T-helper 1 cell (primary cell): ENCODE data around the gene PIK3AP1.

Source experiments
- DNase-seq, 5 donors: peaks; one replicate each; pipeline ENCODE4 v3.0.0-alpha.2; 2012 to 2020

PIK3AP1 gene

DNA sequence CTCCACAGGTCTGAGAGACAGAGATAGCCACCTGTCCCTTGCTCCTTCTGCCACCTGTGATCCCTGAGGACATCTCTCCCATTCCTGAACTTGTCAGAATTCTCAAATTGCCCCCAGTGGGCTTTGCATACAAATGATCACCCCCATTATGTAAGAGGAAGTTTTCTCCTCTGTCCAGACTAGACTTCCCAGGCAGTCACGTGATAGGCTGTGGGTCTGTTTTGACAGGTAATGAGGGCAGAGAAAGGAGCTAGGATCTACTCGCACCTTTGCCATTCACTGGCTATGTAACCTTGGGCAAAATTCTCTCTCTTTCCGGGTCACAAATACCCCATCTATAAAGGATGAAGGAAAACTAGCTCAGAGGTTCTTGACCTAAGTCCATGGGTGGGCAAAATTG is 112.1 kb downstream of the PIK3AP1 start:
- no peak for DNase-seq

DNA sequence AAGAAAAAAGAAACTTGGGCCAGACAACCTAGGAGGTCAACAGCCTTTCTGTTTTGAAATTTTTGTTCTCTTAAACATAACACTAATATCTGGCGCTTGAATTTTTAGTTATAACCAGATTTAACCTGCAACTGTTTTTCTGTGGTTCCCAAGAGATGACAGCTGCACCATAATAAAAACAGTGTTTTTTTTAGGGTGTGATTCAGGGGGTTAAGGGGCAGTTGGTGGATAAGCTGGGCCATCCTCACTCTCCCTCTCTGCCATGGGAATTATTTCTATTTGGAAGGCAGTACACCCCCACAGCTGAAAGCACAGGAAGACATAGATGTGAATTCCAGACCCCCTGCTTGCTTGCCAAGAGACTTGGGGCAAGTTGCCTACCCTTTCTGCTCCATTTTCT is 113.4 kb downstream of the PIK3AP1 start:
- DNase-seq, result no peak

DNA sequence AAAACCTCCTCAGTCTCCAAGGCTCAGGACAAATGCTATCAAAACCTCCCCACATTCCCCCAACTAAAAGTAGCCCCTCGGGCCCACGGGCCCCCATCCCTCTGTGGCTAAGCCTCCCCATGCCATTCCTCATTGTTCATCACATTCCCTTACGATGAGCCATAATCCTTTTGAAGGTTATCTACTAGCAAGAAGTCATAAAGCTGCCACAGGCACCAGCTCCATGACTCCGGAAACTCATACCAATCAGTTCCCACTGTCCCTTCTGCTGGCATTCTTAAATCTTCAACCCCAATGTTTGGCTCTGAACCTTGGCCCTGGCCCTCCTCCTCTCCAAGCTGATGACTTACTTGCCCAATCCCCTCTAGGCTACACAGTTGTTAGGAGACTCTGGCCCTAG is 114.1 kb downstream of the PIK3AP1 start:
- no peak for DNase-seq

DNA sequence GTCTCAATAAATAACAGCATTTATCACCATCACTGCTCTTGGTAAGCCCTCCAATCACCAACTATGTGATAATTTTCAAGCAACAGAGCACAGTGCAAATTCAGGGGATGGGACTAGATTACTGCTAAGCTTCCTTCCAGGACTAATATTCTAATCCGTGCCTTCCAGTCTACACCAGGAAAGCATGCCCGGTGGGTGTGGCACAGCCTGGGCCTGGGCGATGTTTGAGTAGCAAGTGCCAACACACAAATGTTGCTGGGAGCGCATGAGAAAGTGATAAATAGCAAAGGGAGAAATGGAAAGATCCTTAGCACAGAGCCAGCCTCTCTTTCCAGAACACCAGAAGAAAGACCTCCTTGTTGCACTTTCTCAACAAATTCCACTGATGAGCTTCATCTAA is 120.0 kb downstream of the PIK3AP1 start:
- no peak for DNase-seq

DNA sequence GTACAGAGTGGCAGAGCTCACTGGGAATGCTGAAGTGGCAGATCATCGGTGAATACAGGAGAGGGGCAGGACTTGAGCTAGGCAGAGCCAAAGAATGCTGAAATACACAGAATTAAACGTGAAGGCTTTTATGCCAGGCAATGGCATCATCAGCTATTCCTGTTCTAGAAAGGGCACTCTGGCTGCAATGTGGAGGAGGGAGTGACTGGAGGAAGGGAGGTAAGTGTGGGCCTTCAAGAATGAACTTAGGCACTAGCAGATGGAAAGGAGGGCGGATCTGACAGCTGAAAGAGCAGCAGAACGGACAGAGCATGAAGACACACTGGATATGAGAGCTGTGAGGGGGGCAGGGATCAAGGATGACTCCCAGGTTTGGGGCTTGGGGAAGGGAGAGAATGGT is 121.5 kb downstream of the PIK3AP1 start:
- no peak for DNase-seq

DNA sequence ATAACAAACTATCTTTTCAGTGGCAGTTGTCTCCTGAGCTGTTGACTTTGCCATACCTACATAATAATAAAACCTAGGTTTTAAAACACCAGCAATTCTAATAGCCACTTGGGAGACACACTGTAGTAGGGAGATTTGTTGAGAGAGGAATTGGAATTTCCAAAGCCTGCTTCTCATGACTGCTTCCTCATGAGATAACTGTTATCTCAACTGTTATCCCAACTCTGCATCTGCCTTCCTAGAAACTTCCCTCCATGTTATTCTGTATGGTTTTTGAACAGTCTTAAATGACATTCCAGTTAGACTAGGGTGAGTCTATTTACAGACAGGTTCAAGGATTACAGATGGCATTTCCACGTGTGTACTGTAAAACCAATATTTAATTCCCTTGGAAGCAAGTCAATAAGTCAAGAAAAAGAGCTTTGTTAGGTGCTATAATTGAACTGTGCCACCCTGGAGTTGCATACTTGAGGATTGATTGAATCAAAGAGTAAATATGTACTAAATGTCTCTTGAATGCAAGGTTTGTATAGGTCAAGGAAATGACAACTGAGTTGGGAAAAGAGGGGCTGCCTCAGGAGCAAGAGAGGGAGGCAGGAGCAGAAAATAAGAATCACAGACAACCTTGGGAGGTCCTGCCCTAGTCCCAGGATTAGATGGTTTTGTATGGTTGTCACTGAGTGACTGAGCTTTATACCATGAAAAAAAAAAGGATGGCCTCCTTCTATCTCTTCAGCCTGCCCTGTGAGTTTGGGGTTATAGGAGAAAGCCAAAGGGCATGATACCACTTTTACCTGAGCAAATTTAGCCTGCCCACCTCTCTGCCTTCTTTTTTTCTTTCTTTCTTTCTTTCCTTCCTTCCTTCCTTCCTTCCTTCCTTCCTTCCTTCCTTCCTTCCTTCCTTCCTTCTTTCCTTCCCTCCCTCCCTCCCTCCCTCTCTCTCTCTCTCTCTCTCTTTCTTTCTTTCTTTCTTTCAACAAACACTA is 123.6 kb downstream of the PIK3AP1 start:
- no peak for DNase-seq

DNA sequence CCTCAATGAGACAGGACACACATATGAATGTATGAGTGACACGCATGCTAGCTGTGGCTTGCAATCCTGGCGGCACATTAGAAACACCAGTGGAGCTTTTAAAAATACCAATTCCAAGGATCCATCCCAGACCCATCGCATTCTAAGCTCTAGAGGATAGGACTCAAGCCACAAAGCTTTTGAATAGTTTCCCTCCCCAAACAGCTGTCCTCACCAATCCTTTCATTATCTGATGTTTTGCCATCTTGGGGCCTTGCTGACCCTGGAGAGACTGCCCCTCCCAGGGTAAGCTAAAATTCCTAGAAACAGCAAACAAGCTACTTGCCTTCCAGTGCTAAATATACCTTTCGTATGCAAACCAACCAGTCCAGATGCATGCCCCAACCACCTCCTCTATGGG is 124.6 kb downstream of the PIK3AP1 start:
- no peak for DNase-seq

DNA sequence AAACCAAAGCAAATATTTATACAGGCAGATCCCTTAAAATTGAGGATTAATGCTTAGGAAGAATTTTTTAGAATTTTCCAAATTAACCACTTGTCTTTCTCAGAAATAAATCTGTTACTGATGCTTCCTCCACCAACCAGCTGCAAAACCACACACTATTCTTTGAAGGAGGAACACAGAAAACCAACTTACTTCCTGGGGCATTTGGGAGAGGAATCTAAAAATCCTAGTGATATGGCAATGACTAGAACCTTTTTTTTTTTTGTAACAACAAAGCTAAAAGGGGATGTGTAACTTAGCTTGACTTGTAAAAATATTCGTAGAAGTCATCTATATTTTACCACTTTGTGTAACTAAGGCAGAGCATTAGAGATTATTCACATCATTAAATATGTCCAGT is 128.4 kb downstream of the PIK3AP1 start:
- DNase-seq, result no peak

DNA sequence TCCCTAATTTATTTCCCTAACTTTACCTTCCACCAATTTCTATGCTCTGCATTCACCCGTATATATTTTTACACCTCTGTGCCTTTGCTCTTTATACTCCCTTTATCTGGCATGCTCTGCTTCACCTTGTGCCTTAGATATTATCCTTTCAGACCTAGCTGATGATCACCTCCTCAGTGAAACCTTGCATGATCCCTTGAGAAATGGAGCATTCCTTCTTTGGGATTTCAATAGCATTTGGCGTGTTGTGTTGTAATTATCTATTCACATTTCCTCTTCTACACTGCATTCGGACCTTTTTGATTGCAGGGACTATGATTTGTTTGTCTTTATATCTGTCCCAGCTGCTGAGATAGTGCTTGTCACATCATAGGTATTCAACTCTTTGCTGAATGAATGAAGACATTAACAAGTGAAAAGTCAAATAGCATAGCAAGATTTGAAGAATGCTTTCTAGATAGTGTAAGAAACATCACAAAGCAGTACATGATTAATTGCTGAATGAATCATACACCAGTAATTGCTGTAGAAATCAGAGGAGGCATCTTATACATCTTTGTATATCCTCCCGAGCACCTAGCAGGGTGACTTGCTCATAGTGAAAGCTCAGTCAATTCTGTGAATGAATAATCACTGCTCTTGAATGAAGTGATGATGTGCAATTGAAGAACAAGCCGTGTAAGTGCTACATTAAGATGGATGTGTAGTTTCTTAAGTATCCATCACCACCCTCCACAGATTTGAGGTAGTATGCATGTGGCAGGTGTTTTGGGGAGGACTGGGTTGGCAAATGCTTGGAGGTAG is 131.5 kb downstream of the PIK3AP1 start:
- DNase-seq, result peak in 1 of 5 donors; percentile 88

DNA sequence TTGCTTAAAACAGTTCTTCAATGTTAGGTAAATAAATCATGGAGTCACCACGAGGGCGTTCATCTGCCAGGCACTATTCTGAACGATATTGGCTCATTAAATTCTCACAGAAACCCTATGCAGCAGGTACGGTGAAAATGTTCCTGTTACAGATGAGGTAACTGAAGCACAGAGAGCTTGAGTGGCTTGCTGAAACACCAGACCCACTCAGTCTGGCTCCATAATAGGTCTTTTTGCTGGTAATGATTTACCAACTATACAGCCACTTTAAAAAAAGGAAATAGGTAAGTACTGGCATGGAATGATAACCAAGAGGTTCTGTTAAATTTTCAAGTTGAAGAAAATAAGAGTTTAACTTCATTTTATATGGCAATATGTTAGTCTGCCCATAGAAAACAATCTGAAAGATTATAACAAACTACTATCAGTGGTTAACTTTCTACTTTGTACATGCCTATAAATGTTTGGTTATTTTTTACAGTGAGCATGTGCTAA is 132.2 kb downstream of the PIK3AP1 start:
- DNase-seq, result peak in 1 of 5 donors; percentile 6

DNA sequence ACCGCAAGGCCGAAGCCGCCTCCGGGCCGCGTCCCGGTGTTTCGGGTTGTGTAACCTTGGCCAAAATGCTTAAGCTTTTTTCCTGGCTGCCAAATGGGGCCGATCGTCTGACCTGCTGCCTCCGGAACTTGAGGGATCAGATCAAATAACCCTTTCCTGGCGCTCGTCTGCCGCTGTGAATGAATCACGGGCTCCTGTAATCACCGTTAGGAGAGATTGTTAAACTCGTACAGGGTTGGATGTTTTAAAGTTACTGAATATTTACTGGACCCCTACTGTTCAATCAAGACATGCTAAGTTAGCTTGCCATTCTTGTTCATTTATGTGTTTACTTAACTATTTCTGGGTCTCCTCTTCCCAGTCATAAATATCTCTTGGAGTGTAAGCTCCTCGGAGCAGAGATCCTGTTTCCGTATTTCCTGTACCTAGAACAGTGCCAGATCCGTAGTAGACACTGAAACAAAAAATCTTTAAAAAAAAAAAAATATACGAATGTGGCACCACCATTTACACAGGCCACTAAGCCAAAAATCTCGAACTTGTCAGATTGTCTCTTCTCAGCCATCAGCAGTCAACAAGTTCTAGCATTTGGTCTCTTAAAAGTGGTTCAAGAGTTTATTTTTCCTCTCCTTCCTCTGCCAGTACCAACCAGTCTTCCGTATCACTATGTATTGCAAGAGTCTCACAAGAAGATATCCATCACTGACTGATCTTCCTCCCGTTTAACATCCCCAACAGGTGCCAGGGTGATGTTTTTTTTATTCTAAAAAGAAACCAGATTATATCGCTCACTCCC is 132.9 kb downstream of the PIK3AP1 start:
- peak in 2 of 5 donors; percentile 48 to 52 for DNase-seq

DNA sequence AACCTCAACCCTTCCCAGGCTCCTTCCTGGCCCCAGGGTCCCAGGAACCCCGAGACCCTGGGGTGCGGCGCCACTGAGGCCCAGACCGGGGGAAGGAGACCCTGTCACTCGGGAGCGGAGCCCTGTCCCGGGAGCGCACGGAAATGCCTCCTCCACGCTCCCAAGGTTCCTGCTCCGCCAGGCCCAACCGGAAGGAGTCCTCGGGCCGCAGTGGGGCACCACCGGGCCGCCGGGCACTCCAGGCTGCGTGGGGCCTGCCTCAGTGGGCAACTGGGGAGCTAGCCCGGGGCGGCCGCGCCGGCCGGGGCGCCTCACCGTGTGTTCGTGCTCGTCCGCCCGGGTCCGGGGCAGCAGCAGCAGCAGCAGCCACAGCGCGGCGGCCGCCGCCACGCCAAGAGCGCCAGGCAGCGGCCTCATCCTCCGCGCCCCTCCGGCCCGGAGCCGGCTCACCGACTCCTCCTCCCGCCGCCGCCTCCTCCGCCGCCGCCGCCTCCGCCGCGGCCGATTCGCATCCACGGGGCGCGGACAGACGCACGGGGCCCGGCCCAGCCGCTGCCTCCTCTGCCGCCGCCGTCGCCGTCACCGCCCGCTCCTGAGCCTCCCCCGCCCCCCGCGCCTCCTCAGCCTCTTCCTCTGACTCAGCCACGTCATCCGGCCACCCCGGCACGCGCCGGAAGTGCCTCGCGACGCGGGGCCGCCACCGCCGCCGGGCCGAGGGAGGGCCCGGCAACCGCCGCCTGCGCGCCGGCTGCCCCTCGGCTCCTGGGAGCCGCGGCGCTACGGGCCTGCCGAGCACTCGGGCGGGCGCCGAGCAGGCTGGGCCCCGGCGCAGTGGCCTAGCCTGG is 133.7 kb downstream of the PIK3AP1 start, which contains the start of gene TM9SF3:
Gene TM9SF3 (minus strand): TSS at position 594 of the 845 bp plus-strand sequence. CDS start 177 bp downstream, at position 417.
- DNase-seq, result peak; percentile 88 to 94 (median 91)

DNA sequence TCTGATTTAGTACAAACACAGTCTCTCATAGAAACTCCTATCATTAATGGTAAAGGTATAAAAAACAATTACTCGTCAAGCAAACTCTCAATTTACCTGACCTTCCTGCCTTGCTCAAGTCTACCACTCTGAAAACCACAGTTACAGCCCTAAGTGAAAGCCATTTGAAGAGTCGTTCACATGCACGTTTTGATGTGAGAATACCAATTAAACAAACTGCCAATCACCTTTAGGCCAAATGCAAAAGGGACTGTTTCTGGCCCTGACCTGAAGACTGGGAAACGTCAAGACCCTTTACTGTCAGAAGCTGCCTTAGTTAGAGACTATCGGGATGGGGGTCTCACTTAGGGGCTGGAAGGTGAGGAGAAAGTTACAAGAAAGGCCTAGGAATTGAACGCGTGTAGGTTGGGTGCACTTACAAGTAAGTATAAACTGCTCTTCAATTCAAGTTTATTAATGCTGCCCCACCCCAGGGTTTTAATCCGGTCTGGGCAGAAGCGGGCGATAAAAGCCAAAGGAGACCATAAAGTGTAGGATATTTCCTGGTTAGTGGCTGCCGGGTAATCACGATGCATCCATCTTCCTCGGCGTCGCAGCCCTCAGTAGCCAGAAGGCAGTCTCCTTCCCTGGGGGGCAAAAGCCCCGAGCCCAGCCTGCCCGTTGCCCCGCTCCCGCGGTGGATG is 134.4 kb downstream of the PIK3AP1 start:
- peak in 3 of 5 donors; percentile 19 to 40 (median 20) for DNase-seq

DNA sequence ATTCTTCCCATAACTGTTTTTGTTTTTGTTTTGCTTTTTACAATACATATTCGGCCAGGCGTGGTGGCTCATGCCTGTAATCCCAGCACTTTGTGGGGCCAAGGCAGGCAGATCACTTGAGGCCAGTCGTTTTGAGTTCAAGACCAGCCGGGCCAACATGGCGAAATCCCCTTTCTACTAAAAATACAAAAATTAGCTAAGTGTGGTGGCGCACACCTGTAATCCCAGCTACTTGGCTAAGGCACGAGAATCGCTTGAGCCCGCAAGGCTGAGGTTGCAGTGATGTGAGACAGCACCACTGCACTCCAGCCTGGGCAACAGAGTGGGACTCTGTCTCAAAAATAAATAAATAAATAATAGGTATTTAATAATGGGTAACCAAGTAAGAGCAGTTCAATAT is 135.8 kb downstream of the PIK3AP1 start:
- DNase-seq, result no peak

DNA sequence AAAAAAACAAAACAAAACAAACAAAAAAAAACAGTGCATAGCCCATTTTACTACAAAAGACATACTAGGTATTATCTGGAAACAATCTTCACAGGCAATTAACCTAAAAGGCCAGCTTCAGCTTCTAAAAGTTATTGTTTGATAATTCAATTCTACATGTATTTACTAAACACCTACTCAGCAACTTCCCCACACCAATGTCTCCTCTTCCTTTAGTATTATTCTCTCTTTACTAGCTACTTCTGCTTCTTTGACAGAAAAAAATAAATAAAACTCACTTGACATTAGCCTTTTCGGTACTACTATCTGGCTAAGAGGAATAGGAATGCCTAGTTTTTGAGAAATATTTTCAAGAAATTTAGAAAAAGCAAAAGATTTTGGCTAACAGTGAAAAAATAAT is 136.3 kb downstream of the PIK3AP1 start:
- no peak for DNase-seq

DNA sequence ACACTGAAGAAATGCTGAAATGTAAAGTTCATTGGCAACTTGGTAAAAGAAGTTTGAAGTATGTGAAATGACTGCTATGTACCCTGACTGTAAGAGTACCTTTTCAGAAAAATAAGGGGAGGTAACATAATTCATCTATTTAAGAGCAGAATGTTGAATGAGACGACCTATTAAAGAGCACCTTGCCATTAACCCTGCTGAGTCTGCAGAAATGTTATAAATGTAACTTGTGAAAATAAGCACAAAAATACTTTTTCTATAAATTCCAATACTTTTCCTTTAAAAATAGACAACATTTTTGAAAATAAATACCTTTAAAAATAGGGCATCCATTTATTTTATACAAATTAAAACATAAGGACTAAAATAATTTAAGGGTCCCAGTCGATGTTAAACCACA is 141.2 kb downstream of the PIK3AP1 start:
- DNase-seq, result no peak

DNA sequence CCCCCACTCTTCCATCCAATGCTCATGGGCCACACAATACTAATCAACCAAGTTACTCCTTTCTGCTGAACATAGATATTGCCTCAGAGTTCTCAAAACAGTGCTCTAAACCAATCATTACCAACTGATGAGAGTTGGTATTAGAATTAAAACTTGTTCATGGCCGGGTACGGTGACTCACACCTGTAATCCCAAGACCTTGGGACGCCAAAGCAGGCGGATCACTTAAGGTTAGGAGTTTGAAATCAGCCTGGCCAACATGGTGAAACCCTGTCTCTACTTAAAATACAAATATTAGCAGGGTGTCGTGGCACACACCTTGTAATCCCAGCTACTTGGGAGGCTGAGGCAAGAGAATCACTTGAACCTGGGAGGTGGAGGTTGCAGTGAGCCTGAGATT is 141.7 kb downstream of the PIK3AP1 start:
- DNase-seq, result no peak

DNA sequence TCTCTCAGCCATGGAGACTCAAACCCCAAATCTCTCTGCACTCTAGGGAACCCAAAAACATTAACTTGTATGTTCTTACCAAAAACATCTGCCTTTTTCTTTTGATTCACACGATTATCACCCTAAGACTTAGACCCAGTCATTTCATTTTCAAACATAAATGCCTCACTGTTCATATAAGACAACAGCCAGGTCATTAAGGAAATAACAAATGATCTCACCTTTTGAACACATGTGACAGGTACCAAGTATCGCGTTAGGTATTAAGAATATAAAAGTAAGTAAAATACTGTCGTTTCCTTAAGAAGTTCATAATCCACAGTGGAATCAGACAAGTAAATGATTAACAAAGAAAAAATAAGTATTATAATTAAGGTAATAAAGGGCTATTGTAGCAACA is 142.3 kb downstream of the PIK3AP1 start:
- no peak for DNase-seq

DNA sequence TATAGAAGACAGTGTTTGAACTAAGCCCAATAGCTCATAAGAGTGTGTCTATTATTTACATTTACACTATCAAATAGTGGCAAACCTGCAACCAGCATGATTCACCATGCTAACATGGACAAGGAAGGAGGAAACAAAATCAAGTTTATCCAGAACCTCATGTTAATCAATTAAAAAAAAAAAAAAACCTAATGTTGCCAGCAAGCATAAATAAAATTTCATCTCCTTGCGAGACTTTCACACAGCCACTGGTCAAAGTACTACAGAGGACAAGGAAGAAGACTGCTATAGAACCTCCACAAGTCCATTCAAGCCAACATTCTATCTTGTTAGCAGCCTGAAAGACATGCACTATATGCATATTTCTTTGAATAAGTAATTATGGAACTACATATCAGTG is 143.2 kb downstream of the PIK3AP1 start:
- DNase-seq, result no peak

DNA sequence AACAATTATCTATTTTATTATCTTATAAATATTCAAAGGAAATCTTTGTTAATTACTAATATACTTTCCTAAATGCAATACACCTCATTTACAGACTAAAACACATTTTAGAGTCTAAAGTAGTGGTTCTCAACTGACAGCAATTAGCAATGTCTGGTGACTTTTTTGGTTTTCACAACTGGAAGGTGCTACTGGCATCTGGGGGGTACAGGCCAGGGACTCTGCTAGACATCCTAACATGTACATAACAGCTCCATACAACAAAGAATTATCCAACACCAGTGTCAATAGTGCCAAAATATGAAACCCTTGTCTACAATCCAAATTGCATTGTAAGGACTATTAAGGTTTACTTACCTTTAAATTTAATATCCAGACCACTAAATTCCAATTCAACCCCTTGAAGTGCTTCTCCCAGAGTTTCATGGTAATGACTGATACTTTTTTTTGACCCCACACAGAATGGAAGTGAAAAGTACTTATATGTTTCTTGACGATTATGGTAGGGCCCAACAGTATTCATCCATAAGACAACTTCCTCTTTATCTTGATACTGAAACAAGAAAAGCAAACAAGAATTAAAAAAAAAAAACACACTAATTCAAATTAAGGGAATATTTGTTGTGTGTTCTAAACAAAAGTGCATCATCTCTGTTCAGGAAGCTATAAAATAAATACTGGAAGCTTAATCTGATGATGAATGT is 143.9 kb downstream of the PIK3AP1 start:
- DNase-seq, result no peak
